Activated naive CD8-positive, alpha-beta T cell treated with anti-CD3 and anti-CD28 coated beads for 36 hours (primary cell): ENCODE data around the gene NDFIP1. TPM values are rescaled to one million over a fixed set of nuclear protein-coding genes. Genes with fewer than 3 reads are reported as not detected.

Experiments used
- DNase-seq: peaks from one replicate; pipeline ENCODE4 v3.0.0; 2021
- H3K27ac Mint-ChIP-seq: one replicate; pipeline ENCODE4 v1.8.0; 2022; ENCODE audit warnings: mild to moderate bottlenecking, moderate library complexity, mixed read lengths
- H3K27me3 Mint-ChIP-seq: one replicate; pipeline ENCODE4 v1.8.0; 2022; ENCODE audit warnings: mild to moderate bottlenecking, mixed read lengths
- H3K36me3 Mint-ChIP-seq: one replicate; pipeline ENCODE4 v1.8.0; 2021; ENCODE audit warnings: mild to moderate bottlenecking, mixed read lengths
- H3K4me1 Mint-ChIP-seq: one replicate; pipeline ENCODE4 v1.8.0; 2021; ENCODE audit warnings: mixed read lengths
- H3K4me3 Mint-ChIP-seq: one replicate; pipeline ENCODE4 v1.8.0; 2022; ENCODE audit warnings: mild to moderate bottlenecking, moderate library complexity, mixed read lengths
- H3K9me3 Mint-ChIP-seq: one replicate; pipeline ENCODE4 v1.8.0; 2022; ENCODE audit warnings: mixed read lengths
- total RNA-seq, 2 experiments: library from RNA; stranded (reverse); gene quantifications; one replicate each; pipeline ENCODE4 v1.2.3, GENCODE V29; 2021

Gene NDFIP1
- total RNA-seq, 2 experiments from 2014 or later: 97.3 to 100 TPM

DNA sequence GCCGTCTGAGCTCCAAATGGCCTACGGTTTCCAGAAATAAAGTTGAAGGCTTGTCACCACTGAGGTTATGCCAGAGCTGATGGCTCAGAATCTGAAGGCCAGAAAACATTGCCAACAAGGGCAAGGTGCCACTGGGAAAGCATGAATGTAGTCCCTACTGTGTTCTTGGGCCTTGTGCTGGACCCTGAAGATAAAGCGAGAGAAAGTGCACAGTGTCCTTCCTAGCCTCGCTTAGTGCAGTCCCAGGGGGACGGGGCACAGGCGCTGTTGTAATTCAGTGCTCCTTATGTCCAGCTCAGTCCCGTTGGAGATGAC lies 84.5 kb downstream of the NDFIP1 start:
- H3K27me3 Mint-ChIP-seq: peaks cover 7% of the 10 kb centered on the region
- H3K4me3 Mint-ChIP-seq: no peak overlapping the region
- no peaks in the 10 kb centered on the region for H3K36me3 Mint-ChIP-seq
- no peaks in the 10 kb centered on the region for H3K9me3 Mint-ChIP-seq
- no peak for DNase-seq
- no peaks in the 10 kb centered on the region for H3K4me1 Mint-ChIP-seq
- no peak overlapping the region for H3K27ac Mint-ChIP-seq

DNA sequence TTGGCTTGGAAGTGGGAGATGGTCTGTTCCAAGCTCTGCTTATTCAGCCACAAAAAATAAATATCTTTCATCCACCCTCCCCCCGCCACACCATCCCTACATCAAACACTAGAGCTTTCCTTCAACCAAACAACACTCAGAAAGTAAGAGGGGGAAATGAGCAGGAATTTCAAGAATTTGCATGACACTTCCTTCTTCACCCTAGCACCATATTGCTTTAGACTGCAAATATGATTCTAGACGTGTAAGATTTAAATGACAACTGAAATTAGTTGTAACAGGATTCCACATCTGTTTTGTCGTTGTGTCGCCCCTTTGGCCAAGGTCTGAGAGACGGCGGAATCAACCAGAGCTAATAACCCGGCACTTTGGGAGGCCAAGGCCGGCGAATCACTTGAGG lies 88.5 kb downstream of the NDFIP1 start:
- no peak overlapping the region for H3K4me3 Mint-ChIP-seq
- no peak overlapping the region for H3K27ac Mint-ChIP-seq
- no peaks in the 10 kb centered on the region for H3K36me3 Mint-ChIP-seq
- no peaks in the 10 kb centered on the region for H3K9me3 Mint-ChIP-seq
- no peaks in the 10 kb centered on the region for H3K4me1 Mint-ChIP-seq
- H3K27me3 Mint-ChIP-seq: no peaks in the 10 kb centered on the region
- no peak for DNase-seq

DNA sequence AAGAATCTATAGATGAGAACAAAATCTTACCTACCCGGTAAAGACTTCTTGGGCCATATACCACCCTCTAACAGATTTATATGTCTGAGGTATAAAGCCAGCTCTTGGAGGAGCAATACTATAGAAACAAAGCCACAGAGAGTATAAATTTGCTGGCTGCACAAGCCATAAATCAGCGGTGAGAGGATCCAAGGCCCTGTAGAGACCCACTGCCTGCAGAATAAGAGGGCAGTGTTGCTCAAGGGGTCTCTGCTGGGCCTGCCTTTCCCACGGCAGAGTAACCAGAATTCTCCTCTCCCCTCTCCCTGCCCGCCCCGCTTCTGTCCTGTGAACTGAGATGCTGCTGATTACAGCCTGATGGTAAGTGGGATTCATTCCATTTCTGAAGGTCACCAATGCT lies 89.2 kb downstream of the NDFIP1 start:
- no peaks in the 10 kb centered on the region for H3K36me3 Mint-ChIP-seq
- no peak overlapping the region for H3K27ac Mint-ChIP-seq
- no peaks in the 10 kb centered on the region for H3K27me3 Mint-ChIP-seq
- no peak for DNase-seq
- H3K9me3 Mint-ChIP-seq: no peaks in the 10 kb centered on the region
- H3K4me3 Mint-ChIP-seq: no peak overlapping the region
- H3K4me1 Mint-ChIP-seq: no peaks in the 10 kb centered on the region

DNA sequence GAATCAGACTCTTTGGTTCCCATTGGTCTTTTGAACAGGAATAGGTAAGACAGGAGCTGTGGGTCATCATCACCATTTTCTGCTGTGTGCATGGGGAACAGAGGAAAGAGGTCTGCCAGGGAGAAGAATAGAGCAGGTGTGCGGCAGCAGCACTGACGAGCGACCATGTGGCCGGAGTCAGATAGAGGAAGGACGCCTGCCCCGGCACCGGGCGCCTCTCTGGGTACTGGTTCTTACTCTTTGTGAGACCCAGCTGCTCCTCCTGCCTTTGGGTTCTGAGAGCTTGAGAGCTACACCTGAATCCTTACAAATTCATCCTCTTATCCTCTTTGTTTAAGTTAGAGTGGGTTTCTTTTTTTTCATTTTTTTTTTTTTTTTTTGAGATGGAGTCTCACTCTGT lies 90.8 kb downstream of the NDFIP1 start:
- no peak overlapping the region for H3K27ac Mint-ChIP-seq
- no peaks in the 10 kb centered on the region for H3K9me3 Mint-ChIP-seq
- H3K27me3 Mint-ChIP-seq: no peaks in the 10 kb centered on the region
- no peak overlapping the region for H3K4me3 Mint-ChIP-seq
- H3K4me1 Mint-ChIP-seq: no peaks in the 10 kb centered on the region
- DNase-seq: no peak
- H3K36me3 Mint-ChIP-seq: no peaks in the 10 kb centered on the region

DNA sequence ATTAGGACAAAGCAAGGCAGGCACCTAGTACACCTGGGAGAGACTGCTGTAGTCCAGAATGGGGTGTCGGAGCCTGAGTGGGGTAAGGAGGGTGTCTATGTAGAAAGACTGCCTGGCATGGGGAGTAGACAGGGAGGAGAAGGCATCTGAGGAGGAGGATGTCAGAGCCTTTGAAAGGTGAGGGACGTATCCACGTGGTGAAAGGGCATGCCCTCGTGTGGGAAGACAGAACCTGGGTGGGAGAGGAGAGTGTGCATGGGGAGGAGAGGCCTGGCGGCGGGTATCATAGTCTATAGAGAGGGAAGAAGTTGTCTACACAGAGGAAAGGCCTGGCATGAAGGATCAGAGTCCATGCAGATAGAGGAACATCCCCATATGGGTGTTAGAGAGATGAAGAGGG lies 91.8 kb downstream of the NDFIP1 start:
- H3K27ac Mint-ChIP-seq: no peak overlapping the region
- no peaks in the 10 kb centered on the region for H3K27me3 Mint-ChIP-seq
- H3K4me1 Mint-ChIP-seq: no peaks in the 10 kb centered on the region
- H3K9me3 Mint-ChIP-seq: no peaks in the 10 kb centered on the region
- no peak for DNase-seq
- H3K4me3 Mint-ChIP-seq: no peak overlapping the region
- H3K36me3 Mint-ChIP-seq: no peaks in the 10 kb centered on the region

DNA sequence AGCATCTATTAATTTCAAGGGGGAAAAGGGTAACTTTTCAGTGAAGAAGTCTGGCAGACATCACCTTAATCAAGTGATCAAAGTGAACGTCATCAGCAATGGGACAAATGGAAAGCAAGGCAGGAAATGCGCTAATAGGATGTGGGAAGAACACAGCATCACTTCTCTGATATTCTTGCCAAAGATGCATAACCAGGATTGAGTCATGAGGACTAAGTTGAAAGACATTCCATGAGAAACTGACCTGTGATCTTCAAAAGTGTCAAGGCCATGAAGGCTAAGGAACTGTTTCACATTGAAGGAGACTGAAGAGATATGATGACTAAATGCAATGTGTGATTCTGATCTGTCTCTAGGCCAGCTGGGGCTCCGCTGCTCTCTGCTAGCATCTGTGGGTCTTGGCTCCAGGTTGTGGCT lies 92.9 kb downstream of the NDFIP1 start:
- Mint-ChIP-seq H3K36me3 (no peaks in the 10 kb centered on the region), H3K27me3 (no peaks in the 10 kb centered on the region), H3K4me1 (no peaks in the 10 kb centered on the region), H3K4me3 (no peak overlapping the region), H3K27ac (no peak overlapping the region), H3K9me3 (no peaks in the 10 kb centered on the region)
- DNase-seq: no peak

DNA sequence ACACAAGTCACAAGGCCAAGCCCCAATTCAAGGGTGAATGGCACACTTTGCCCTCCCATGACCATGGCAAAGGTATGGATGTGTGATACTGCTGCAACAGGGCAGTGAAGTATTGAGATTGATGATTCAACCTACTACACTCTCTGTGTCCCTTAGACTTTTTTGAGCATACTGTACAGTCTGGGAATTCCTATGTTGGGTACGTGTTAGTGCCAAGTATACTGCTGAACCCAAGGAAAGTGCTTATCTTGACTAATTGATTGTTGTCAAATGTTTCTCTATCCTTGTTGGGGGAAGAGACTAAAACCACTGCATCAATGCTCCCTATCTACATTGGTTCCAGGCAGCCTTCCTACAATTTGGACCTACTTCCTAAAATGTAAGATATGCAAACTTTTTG lies 93.7 kb downstream of the NDFIP1 start:
- Mint-ChIP-seq H3K27ac (no peak overlapping the region), H3K36me3 (no peaks in the 10 kb centered on the region), H3K4me3 (no peak overlapping the region), H3K4me1 (no peaks in the 10 kb centered on the region), H3K27me3 (no peaks in the 10 kb centered on the region), H3K9me3 (no peaks in the 10 kb centered on the region)
- DNase-seq: no peak

Other genes starting within 250 kb of the NDFIP1 start
- not detected for gene PCDH1, start 230.4 kb upstream of the NDFIP1 start, total RNA-seq
- 10 to 100 TPM; 46.4 to 51.6 TPM for gene DELE1, start 184.9 kb upstream of the NDFIP1 start, total RNA-seq
- gene PCDH12, start 150.6 kb upstream of the NDFIP1 start, total RNA-seq: 1 to 10 TPM; 1.3 to 1.5 TPM
- gene RNF14, start 139.7 kb upstream of the NDFIP1 start, total RNA-seq: 10 to 100 TPM; 44.9 to 45.4 TPM
- 100 to 1,000 TPM; 140 to 148 TPM for gene GNPDA1, start 95.8 kb upstream of the NDFIP1 start, total RNA-seq
- 1 to 10 TPM in 1 of 2 experiments, under 1 TPM in 1; 0.91 to 1.4 TPM for gene SPRY4, start 216.2 kb downstream of the NDFIP1 start, total RNA-seq